ENCODE data around the gene BCL2L15. TPM values are rescaled to one million over a fixed set of nuclear protein-coding genes. Genes with fewer than 3 reads are reported as not detected.

BCL2L15 gene
- polyA plus RNA-seq: 100 to 1,000 TPM in 2 of 4 donors, 10 to 100 TPM in 2; 14.8 to 214 (median 132) TPM
- long read RNA-seq, donor 1: 0 reads
- long read RNA-seq, donor 2, partial matches to known transcripts: 0 of 1 reads
- long read RNA-seq, donor 2, other reads (novel, unspliced or antisense): 0 of 1 reads
- long read RNA-seq, donor 3, full-length matches to known transcripts: 4 of 14 reads
- long read RNA-seq, donor 3, partial matches to known transcripts: 10 of 14 reads
- long read RNA-seq, donor 3, other reads (novel, unspliced or antisense): 0 of 14 reads
- long read RNA-seq, donor 4: 0 reads
- long read RNA-seq, donor 5, partial matches to known transcripts: 0 of 6 reads
- long read RNA-seq, donor 5, other reads (novel, unspliced or antisense): 0 of 6 reads
- long read RNA-seq, donor 6, full-length matches to known transcripts: 8 of 8 reads
- long read RNA-seq, donor 6, partial matches to known transcripts: 0 of 8 reads
- long read RNA-seq, donor 6, other reads (novel, unspliced or antisense): 0 of 8 reads
- long read RNA-seq, donor 7: 0 reads
- long read RNA-seq, donor 8: 0 reads
- long read RNA-seq, donor 9, partial matches to known transcripts: 0 of 1 reads
- long read RNA-seq, donor 9, other reads (novel, unspliced or antisense): 0 of 1 reads
- long read RNA-seq, donor 10, partial matches to known transcripts: 0 of 4 reads
- long read RNA-seq, donor 10, other reads (novel, unspliced or antisense): 0 of 4 reads

GRCh38 chr1:113887402-113888175 lies at the start of gene BCL2L15:
Gene BCL2L15 (minus strand): TSS chr1:113887581. CDS start chr1:113887375, 206 bp downstream.
- peak; percentile 74 to 89 for DNase-seq
- H3K9me3 ChIP-seq (ENCODE audit: control insufficient read depth in 2 of 2, insufficient read depth in 1 of 2, low read depth in 1 of 2, low read length in 1 of 2): no peaks in the 10 kb centered on the region
- H3K27me3 ChIP-seq (ENCODE audit: control insufficient read depth in 3 of 3, insufficient read depth in 3 of 3, low read length in 3 of 3): no peaks in the 10 kb centered on the region
- WGBS, 3 donors: 11 to 57% (median 25%) methylated on average over 6 of the region's 6 CpGs
- H3K27ac ChIP-seq (ENCODE audit: low read depth in 1 of 3, low read length in 2 of 3): peak within 1 kb of the TSS; percentile 80 to 88 (median 83)
- H3K36me3 ChIP-seq (ENCODE audit: control insufficient read depth in 3 of 3, insufficient read depth in 2 of 3, low read depth in 1 of 3, low read length in 3 of 3): no peaks in the 10 kb centered on the region
- H3K4me3 ChIP-seq (ENCODE audit: low read depth in 1 of 3, low read length in 3 of 3): peak within 1 kb of the TSS in 2 of 3 donors; percentile 45 to 67
- FAIRE-seq: no peak
- peaks cover 0 to 16% (median 2%) of the 10 kb centered on the region in 3 donors for H3K4me1 ChIP-seq (ENCODE audit: control insufficient read depth in 3 of 3, insufficient read depth in 2 of 3, low read depth in 1 of 3, low read length in 2 of 3)

- FAIRE-seq: no peak
- no peak for DNase-seq
- peaks cover 1 to 4% (median 2%) of the 10 kb centered on the region in 3 donors for H3K4me1 ChIP-seq (ENCODE audit: control insufficient read depth in 3 of 3, insufficient read depth in 2 of 3, low read depth in 1 of 3, low read length in 2 of 3)
- 83 to 90% (median 89%) methylated on average over 1 of the region's 1 CpG for WGBS, 3 donors
- H3K36me3 ChIP-seq (ENCODE audit: control insufficient read depth in 3 of 3, insufficient read depth in 2 of 3, low read depth in 1 of 3, low read length in 3 of 3): peaks cover 0 to 16% (median 3%) of the 10 kb centered on the region in 3 donors
- H3K27me3 ChIP-seq (ENCODE audit: control insufficient read depth in 3 of 3, insufficient read depth in 3 of 3, low read length in 3 of 3): no peaks in the 10 kb centered on the region
- H3K9me3 ChIP-seq (ENCODE audit: control insufficient read depth in 2 of 2, insufficient read depth in 1 of 2, low read depth in 1 of 2, low read length in 1 of 2): no peaks in the 10 kb centered on the region
- H3K27ac ChIP-seq (ENCODE audit: low read depth in 1 of 3, low read length in 2 of 3): no peak overlapping the region
- no peak overlapping the region for H3K4me3 ChIP-seq (ENCODE audit: low read depth in 1 of 3, low read length in 3 of 3)
These were observed 49.8 kb upstream of the BCL2L15 start for GRCh38 chr1:113937146-113937545.

- H3K9me3 ChIP-seq (ENCODE audit: control insufficient read depth in 2 of 2, insufficient read depth in 1 of 2, low read depth in 1 of 2, low read length in 1 of 2): no peaks in the 10 kb centered on the region
- peaks cover 2 to 8% (median 4%) of the 10 kb centered on the region in 3 donors for H3K4me1 ChIP-seq (ENCODE audit: control insufficient read depth in 3 of 3, insufficient read depth in 2 of 3, low read depth in 1 of 3, low read length in 2 of 3)
- peaks cover 0 to 8% (median 3%) of the 10 kb centered on the region in 3 donors for H3K36me3 ChIP-seq (ENCODE audit: control insufficient read depth in 3 of 3, insufficient read depth in 2 of 3, low read depth in 1 of 3, low read length in 3 of 3)
- no peak overlapping the region for H3K27ac ChIP-seq (ENCODE audit: low read depth in 1 of 3, low read length in 2 of 3)
- DNase-seq (no peak), FAIRE-seq (no peak)
- no peaks in the 10 kb centered on the region for H3K27me3 ChIP-seq (ENCODE audit: control insufficient read depth in 3 of 3, insufficient read depth in 3 of 3, low read length in 3 of 3)
- WGBS, 3 donors: 66 to 81% (median 72%) methylated on average over 1 of the region's 1 CpG
- no peak overlapping the region for H3K4me3 ChIP-seq (ENCODE audit: low read depth in 1 of 3, low read length in 3 of 3)
These were observed 48.6 kb upstream of the BCL2L15 start for GRCh38 chr1:113935970-113936369.

- Histone ChIP-seq H3K4me3 (ENCODE audit: low read depth in 1 of 3, low read length in 3 of 3) (no peak overlapping the region), H3K27me3 (ENCODE audit: control insufficient read depth in 3 of 3, insufficient read depth in 3 of 3, low read length in 3 of 3) (no peaks in the 10 kb centered on the region), H3K36me3 (ENCODE audit: control insufficient read depth in 3 of 3, insufficient read depth in 2 of 3, low read depth in 1 of 3, low read length in 3 of 3) (peaks cover 0 to under 1% (median 0%) of the 10 kb centered on the region in 3 donors), H3K4me1 (ENCODE audit: control insufficient read depth in 3 of 3, insufficient read depth in 2 of 3, low read depth in 1 of 3, low read length in 2 of 3) (peaks cover 2 to 8% (median 4%) of the 10 kb centered on the region in 3 donors), H3K9me3 (ENCODE audit: control insufficient read depth in 2 of 2, insufficient read depth in 1 of 2, low read depth in 1 of 2, low read length in 1 of 2) (no peaks in the 10 kb centered on the region), H3K27ac (ENCODE audit: low read depth in 1 of 3, low read length in 2 of 3) (no peak overlapping the region)
- FAIRE-seq: no peak
- 89 to 100% (median 96%) methylated on average over 1 of the region's 1 CpG for WGBS, 3 donors
- DNase-seq: no peak
These were observed 47.8 kb upstream of the BCL2L15 start for GRCh38 chr1:113935176-113935575.

- no peak for DNase-seq
- H3K4me1 ChIP-seq (ENCODE audit: control insufficient read depth in 3 of 3, insufficient read depth in 2 of 3, low read depth in 1 of 3, low read length in 2 of 3): peaks cover 2 to 8% (median 4%) of the 10 kb centered on the region in 3 donors
- no peak overlapping the region for H3K4me3 ChIP-seq (ENCODE audit: low read depth in 1 of 3, low read length in 3 of 3)
- FAIRE-seq: no peak
- H3K27ac ChIP-seq (ENCODE audit: low read depth in 1 of 3, low read length in 2 of 3): no peak overlapping the region
- WGBS, 3 donors: 68 to 75% (median 72%) methylated on average over 5 of the region's 5 CpGs
- no peaks in the 10 kb centered on the region for H3K36me3 ChIP-seq (ENCODE audit: control insufficient read depth in 3 of 3, insufficient read depth in 2 of 3, low read depth in 1 of 3, low read length in 3 of 3)
- H3K27me3 ChIP-seq (ENCODE audit: control insufficient read depth in 3 of 3, insufficient read depth in 3 of 3, low read length in 3 of 3): no peaks in the 10 kb centered on the region
- no peaks in the 10 kb centered on the region for H3K9me3 ChIP-seq (ENCODE audit: control insufficient read depth in 2 of 2, insufficient read depth in 1 of 2, low read depth in 1 of 2, low read length in 1 of 2)
These were observed 47.2 kb upstream of the BCL2L15 start for GRCh38 chr1:113934511-113935055.

- Histone ChIP-seq H3K27ac (ENCODE audit: low read depth in 1 of 3, low read length in 2 of 3) (no peak overlapping the region), H3K4me3 (ENCODE audit: low read depth in 1 of 3, low read length in 3 of 3) (no peak overlapping the region), H3K36me3 (ENCODE audit: control insufficient read depth in 3 of 3, insufficient read depth in 2 of 3, low read depth in 1 of 3, low read length in 3 of 3) (no peaks in the 10 kb centered on the region), H3K4me1 (ENCODE audit: control insufficient read depth in 3 of 3, insufficient read depth in 2 of 3, low read depth in 1 of 3, low read length in 2 of 3) (peaks cover 2 to 8% (median 4%) of the 10 kb centered on the region in 3 donors), H3K9me3 (ENCODE audit: control insufficient read depth in 2 of 2, insufficient read depth in 1 of 2, low read depth in 1 of 2, low read length in 1 of 2) (no peaks in the 10 kb centered on the region), H3K27me3 (ENCODE audit: control insufficient read depth in 3 of 3, insufficient read depth in 3 of 3, low read length in 3 of 3) (no peaks in the 10 kb centered on the region)
- FAIRE-seq (no peak), DNase-seq (no peak)
These were observed 46.6 kb upstream of the BCL2L15 start for GRCh38 chr1:113934006-113934405.

- no peak overlapping the region for H3K4me3 ChIP-seq (ENCODE audit: low read depth in 1 of 3, low read length in 3 of 3)
- DNase-seq (peak; percentile 49 to 56), FAIRE-seq (no peak)
- H3K36me3 ChIP-seq (ENCODE audit: control insufficient read depth in 3 of 3, insufficient read depth in 2 of 3, low read depth in 1 of 3, low read length in 3 of 3): no peaks in the 10 kb centered on the region
- H3K27me3 ChIP-seq (ENCODE audit: control insufficient read depth in 3 of 3, insufficient read depth in 3 of 3, low read length in 3 of 3): no peaks in the 10 kb centered on the region
- no peak overlapping the region for H3K27ac ChIP-seq (ENCODE audit: low read depth in 1 of 3, low read length in 2 of 3)
- WGBS, 3 donors: 5 to 8% (median 6%) methylated on average over 3 of the region's 3 CpGs
- peaks cover 2 to 15% (median 8%) of the 10 kb centered on the region in 3 donors for H3K4me1 ChIP-seq (ENCODE audit: control insufficient read depth in 3 of 3, insufficient read depth in 2 of 3, low read depth in 1 of 3, low read length in 2 of 3)
- H3K9me3 ChIP-seq (ENCODE audit: control insufficient read depth in 2 of 2, insufficient read depth in 1 of 2, low read depth in 1 of 2, low read length in 1 of 2): no peaks in the 10 kb centered on the region
These were observed 44.1 kb upstream of the BCL2L15 start for GRCh38 chr1:113931451-113931851.

All from small intestine (tissue), 16 donors.